WTC11 (cell line): ENCODE results near the gene MYH16.

ENCODE experiments used
- CBFB ChIP-seq: sonication (generic); formaldehyde crosslinking; IDR thresholded peaks from 2 replicates; pipeline ENCODE4 v1.8.1; 2022; ENCODE audit warnings: mild to moderate bottlenecking, low read depth, missing genetic modification reagents
- CTCF ChIP-seq: fragments of 200-600 bp; IDR thresholded peaks from 2 replicates; pipeline ENCODE4 v1.8.0; 2022; ENCODE audit warnings: antibody characterized with exemption
- ESRRA ChIP-seq: sonication (generic); formaldehyde crosslinking; IDR thresholded peaks from 2 replicates; pipeline ENCODE4 v1.8.1; 2022; ENCODE audit warnings: mild to moderate bottlenecking, missing genetic modification reagents, borderline replicate concordance
- IRF2 ChIP-seq: sonication (generic); formaldehyde crosslinking; IDR thresholded peaks from 2 replicates; pipeline ENCODE4 v1.8.0; 2022; ENCODE audit warnings: low read depth, missing genetic modification reagents, borderline replicate concordance
- JUN ChIP-seq: sonication (generic); formaldehyde crosslinking; IDR thresholded peaks from 2 replicates; pipeline ENCODE4 v1.8.0; 2023; ENCODE audit warnings: mild to moderate bottlenecking, missing genetic modification reagents
- NFE2L1 ChIP-seq: sonication (generic); formaldehyde crosslinking; IDR thresholded peaks from 2 replicates; pipeline ENCODE4 v1.8.1; 2023; ENCODE audit warnings: missing genetic modification reagents
- SMAD4 ChIP-seq: sonication (generic); formaldehyde crosslinking; IDR thresholded peaks from 2 replicates; pipeline ENCODE4 v1.8.0; 2022; ENCODE audit warnings: mild to moderate bottlenecking, missing genetic modification reagents
- SP1 ChIP-seq: sonication (generic); formaldehyde crosslinking; conservative IDR thresholded peaks from 2 replicates; pipeline ENCODE4 v1.8.1; 2022; ENCODE audit warnings: missing genetic modification reagents
- STAT6 ChIP-seq: sonication (generic); formaldehyde crosslinking; conservative IDR thresholded peaks from 2 replicates; pipeline ENCODE4 v1.8.1; 2023; ENCODE audit warnings: mild to moderate bottlenecking, low read depth, missing genetic modification reagents, moderate library complexity
- TCF7 ChIP-seq: sonication (generic); formaldehyde crosslinking; IDR thresholded peaks from 2 replicates; pipeline ENCODE4 v1.8.0; 2022; ENCODE audit warnings: mild to moderate bottlenecking, low read depth, missing genetic modification reagents, moderate library complexity
- TEAD1 ChIP-seq: sonication (generic); formaldehyde crosslinking; IDR thresholded peaks from 2 replicates; pipeline ENCODE4 v1.8.0; 2022; ENCODE audit warnings: mild to moderate bottlenecking, missing genetic modification reagents
- USF2 ChIP-seq: sonication (generic); formaldehyde crosslinking; IDR thresholded peaks from 2 replicates; pipeline ENCODE4 v1.8.1; 2023; ENCODE audit warnings: mild to moderate bottlenecking, missing genetic modification reagents, moderate library complexity
- ZNF671 ChIP-seq: fragments of 250-450 bp; sonication (Bioruptor Pico); IDR thresholded peaks from 2 replicates; pipeline ENCODE4 v1.8.0; 2021; ENCODE audit warnings: mild to moderate bottlenecking

- TF ChIP-seq SP1 (CRISPR knock-in tag) (no peak), SMAD4 (CRISPR knock-in tag) (no peak), ZNF671 (CRISPR knock-in tag) (no peak), CTCF (no peak), IRF2 (CRISPR knock-in tag) (no peak), USF2 (CRISPR knock-in tag) (no peak), STAT6 (CRISPR knock-in tag) (no peak), NFE2L1 (CRISPR knock-in tag) (no peak), TEAD1 (no peak), ESRRA (CRISPR knock-in tag) (no peak), JUN (CRISPR knock-in tag) (no peak), CBFB (CRISPR knock-in tag) (no peak), TCF7 (CRISPR knock-in tag) (no peak)
These were observed at the start of gene MYH16 for GRCh38 chr7:99272476-99273045.
